ENCODE results near the gene CTPS1.

Gene CTPS1

DNA sequence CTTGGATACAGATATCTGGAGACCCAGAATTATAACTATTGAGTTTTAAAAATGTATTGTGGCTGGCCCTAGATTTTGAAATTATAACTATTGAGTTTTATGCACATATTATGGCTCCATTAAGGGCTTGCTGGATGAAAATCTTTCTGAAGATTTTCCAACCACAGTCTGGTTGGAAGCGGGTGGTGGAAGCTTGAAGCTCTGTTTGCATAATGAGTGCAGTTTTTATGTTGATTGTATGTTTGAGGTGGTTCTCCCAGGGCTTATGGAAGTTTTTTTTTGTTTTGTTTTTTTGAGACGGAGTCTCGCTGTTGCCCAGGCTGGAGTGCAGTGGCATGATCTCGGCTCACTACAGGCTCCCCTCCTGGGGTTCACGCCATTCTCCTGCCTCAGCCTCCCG lies 10.1 kb upstream of the CTPS1 start:
- DNase-seq (ENCODE audit: low spot score) = no peak

DNA sequence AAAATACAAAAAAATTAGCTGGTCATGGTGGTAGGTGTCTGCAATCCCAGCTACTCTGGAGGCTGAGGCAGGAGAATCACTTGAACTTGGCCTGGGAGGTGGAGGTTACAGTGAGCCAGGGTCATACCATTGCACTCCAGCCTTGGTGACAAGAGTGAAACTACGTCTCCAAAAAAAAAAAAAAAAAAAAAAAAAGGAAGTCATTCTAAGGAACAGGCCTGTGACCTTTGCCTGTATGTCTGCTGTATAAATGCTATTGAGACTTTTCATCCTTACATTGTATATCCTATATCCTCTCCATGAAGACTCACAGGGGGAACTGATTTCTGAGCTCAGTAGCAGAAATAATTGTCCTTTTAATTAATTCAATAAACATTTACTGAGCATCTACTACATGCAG lies 7.5 kb upstream of the CTPS1 start:
- no peak for DNase-seq (ENCODE audit: low spot score)

DNA sequence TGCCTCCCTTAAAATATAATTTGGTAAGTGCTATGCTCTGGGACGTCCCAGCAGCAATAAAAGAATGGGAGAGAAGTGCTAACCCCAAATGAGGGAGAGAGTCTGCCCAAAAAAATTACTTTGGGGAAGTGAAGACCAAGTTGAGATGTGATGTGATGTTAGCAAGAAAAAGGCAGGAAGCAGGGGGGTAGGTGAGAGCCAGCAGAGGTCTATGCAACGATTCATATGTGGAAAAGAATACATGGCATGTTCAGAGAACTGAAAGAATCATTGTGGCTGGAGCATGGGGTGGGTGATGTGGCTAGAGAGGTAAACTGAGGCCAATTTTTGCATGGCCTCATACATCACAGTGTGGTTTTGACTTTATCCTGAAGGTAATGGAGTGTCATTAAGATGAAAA lies 5.6 kb upstream of the CTPS1 start:
- DNase-seq (ENCODE audit: low spot score) = no peak

DNA sequence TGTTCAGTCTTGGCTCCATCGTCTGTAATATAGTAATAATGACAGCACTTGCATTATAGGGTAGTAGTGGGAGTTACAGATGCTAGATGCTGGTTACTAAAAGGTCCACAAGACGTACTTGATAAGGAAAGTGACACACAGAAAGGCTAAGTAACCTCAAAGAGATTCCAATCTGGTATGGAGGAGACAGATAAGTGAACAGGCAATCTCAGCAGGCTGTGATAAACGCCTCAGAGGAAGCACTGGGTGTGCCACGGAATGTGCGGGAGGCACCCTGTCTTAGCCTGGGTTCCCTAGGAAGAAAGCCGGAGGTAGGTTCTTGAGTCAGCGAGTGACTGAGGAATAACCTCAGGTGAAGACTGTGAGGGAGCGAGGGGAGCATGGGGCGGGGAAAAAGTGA lies 4.6 kb upstream of the CTPS1 start:
- no peak for DNase-seq (ENCODE audit: low spot score)

DNA sequence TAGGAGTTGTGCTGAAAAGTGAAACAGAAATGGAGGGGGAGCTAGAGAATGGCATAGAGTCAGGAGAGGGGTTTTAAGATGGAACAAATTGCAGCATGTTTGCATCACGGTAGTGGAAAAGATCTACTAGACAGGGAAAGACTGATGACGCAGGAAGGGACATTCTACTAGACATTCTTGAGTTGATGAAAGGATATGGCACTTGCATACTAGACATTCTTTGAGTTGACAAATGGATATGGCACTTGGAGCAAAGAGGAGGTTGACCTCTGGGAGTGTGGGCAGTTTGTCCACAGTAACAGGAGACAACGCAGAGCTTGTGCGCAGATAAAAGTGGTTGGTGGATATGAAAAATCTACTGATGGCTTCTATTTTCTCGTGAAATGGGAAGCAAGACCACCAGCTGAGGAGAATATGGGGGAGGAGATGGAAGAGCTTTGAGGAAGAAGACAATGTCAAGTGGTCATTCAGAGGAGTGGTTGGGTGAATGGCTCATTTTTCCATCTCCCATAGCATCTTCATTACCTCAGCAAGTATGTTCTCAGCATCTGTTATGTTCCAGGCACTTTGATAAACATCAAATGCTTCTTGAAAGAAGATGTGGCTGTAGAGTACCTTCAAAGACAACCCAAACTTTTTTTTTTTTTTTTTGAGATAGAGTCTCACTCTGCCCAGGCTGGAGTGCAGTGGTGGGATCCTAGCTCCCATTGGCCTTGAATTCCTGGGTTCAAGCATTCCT lies 2.4 kb upstream of the CTPS1 start:
- DNase-seq (ENCODE audit: low spot score) = peak; percentile 38

DNA sequence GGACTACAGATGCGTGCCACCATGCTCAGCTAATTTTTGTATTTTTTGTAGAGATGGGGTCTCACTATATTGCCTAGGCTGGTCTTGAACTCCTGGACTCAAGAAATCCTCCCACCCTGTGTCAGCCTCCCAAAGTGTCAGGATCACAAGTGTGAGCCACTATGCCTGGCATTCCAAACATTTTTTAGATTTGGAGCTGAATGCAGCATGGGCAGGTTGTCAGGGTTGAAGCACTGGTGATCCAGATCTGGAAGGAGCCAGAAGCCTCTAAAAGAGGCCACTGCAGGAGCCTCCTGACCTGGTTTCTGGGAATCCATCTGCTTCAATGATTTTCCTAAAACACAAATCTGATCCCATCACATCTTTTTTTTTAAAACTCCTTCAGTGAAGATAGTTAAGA lies 1.8 kb upstream of the CTPS1 start:
- no peak for DNase-seq (ENCODE audit: low spot score)

DNA sequence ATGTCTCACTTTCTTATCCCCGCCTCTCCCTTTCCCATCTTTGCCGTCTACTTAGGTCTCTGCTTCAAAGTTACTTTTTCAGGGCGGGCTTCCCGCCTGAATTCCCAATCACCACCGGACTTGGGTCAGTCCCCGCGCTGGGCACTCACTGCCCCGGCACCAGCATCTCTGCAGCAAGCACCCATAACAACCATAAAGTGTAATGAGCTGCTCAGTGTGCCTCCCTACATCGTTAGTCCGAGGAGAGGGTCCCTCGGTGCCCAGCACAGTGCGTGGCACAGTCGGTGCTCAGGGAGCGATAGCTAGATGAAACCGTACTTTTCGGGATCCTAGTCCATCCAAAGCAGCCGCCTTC lies 633 bp upstream of the CTPS1 start:
- DNase-seq (ENCODE audit: low spot score) = no peak

DNA sequence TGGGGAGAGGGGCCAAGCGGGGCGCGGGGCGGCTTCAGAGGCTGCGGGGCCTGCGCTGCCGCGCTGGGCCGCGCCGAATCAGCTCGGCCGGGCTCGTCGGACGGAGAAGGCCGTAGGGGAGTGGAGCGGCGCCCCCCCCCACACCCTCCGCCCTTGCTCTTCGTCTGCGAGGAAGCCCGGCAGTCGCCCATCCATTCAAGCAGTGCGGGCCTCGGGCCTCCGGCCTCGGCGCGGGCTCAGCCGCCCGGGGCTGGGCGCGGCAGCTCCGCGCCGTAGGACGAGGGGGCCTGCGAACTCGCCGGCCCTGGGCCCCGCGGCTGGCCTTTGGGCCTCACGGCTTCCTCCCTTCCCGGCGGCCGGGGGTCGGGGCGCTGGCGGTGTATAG lies 564 bp downstream of the CTPS1 start:
- DNase-seq (ENCODE audit: low spot score) = no peak

DNA sequence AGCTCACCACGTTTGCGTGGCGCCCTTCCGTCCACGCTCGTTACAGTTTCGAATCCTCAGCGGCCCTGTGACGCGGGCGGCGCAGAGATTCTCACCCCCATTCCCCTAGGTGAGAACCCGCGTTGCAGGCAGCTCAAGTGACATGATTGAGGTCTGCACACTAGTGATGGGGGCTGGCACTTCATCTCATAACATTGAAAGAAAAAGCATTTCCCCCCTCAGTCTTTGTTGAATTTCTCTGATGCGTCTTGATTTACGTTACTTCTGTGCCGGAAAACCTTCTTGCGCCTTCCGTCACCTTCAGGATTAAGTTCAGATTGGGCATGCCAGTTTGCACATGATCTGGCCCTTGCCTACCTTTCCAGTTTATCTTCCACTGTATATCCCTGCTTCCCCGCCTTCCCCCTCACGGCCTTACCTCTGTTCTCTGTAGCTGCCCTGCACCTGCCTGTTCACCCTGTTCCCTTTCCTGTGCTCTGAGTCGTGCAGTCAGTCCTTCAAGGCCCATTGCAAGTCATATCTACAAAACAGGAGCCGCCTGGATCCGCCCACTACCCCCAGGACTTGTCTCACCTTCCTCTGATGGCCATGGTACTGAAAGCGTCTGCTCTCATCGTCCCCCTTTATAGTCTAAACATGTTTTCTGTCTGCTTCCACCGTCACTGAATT lies 1.1 kb downstream of the CTPS1 start:
- DNase-seq (ENCODE audit: low spot score) = no peak

DNA sequence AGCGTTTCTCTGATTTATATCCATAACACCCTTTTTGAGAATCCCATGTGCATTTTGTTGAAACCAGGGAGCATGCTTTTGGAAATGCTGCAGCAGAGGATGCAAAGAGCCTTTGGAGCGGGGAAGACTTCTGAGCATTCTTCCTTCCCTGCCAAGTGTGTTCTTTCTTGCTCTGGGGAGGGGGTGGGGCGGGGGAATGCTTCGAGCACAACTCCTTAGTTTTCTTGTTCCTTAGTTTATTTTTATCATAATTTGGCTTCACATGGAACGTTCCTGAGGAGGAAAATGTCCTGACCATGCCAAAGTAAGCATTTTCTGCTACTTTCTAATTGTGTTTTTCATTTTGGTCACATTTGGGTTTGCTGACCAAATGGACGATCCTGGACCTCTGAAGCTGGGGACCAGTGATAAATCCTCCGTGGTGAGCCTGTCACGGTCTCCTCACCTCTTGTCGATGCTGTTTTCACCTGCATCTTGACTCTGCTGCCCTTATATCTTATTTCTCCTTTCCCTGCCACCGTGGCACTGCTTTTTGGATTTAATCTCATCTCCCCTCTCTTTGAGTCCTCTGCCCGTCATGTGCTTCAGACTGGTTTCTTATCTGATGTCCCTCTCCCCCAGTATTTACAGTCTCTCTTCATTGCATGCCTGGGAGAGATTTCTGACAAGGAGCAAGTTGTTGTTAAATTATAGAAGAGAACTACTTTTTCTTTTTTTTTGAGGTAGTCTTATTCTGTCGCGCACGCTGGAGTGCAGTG lies 2.4 kb downstream of the CTPS1 start:
- DNase-seq (ENCODE audit: low spot score) = no peak

DNA sequence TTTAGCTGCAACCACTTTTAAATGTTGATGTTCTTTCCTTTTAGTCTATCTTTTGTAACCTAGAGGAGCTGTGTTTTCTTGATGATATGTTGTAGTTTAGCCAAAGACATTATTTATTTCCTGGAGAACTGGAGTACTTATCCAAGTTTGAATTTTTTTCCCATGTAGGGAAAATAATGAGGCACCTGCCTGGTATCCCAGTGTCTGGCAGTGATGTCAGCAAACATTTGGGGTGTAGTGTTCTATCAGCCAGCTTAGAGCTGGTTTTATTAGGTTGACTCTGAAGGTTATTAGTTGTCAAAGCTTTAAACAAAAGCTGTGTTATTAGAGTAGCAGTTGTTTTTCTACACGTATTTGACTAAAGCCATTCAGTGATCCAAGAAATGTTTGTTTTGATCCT lies 3.2 kb downstream of the CTPS1 start:
- no peak for DNase-seq (ENCODE audit: low spot score)

DNA sequence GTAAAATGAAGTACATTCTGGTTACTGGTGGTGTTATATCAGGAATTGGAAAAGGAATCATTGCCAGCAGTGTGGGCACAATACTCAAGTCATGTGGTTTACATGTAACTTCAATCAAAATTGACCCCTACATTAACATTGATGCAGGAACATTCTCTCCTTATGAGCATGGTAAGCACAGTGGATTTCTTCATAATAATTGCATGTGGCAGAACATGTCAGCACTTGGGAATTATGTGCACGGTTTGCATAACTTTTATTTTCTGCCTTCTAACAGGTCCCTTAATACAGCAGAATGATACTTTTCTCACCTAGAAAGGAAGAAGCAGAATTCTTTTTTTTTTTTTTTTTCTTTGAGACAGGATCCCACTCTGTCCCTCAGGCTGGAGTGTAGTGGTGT lies 3.8 kb downstream of the CTPS1 start:
- no peak for DNase-seq (ENCODE audit: low spot score)

DNA sequence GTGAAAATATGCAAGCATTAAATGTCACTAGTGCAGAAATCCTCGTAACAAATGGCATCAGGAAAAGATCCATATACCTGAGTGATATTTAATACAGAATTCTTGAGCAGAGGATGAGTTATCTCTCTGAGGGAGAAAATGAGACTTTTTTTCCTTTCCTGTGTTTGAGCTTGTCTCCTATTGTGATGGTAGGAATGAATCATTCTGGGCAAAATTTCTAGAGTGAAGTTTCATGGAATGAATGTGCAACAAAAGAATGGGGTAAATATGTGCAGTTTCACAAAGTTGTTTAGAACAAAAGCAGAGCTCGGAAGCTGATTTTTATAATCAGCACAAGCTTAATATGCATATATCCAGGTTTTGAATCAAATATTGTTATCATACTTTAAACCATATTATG lies 4.6 kb downstream of the CTPS1 start:
- DNase-seq (ENCODE audit: low spot score) = peak; percentile 51

DNA sequence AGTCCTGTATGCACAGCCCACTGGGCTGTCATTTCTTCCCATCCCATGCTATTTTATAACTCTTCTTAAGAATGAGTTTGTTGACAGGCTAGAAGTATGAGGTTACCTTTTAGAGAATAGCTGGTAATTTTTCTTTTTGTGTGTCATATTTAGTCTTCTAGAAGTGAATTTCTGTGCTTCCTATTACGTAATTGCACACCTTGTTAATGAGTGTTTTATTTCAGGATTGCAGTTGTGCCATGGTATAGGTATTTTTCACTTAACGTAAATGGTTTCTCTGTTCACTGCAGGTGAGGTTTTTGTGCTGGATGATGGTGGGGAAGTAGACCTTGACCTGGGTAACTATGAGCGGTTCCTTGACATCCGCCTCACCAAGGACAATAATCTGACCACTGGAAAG lies 5.0 kb downstream of the CTPS1 start:
- DNase-seq (ENCODE audit: low spot score) = no peak

DNA sequence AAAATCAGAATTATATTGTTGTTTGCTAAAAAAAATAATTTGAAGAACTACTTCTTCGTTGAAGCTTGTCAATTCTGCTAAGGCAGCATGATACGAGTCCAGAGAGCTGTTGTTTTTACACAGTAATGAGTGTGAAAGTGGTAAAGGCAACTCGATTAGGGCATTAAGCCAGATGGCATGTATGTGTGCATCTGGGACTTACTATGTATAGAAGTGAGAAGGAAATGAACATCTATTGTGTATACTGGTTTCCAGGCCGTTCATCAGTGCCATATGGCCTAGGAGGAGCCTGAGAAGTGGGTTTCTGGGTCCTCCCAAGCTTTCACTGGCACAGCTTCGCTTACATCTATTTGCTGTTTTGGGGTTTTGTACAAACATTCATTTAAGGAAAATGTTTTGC lies 5.7 kb downstream of the CTPS1 start:
- no peak for DNase-seq (ENCODE audit: low spot score)

DNA sequence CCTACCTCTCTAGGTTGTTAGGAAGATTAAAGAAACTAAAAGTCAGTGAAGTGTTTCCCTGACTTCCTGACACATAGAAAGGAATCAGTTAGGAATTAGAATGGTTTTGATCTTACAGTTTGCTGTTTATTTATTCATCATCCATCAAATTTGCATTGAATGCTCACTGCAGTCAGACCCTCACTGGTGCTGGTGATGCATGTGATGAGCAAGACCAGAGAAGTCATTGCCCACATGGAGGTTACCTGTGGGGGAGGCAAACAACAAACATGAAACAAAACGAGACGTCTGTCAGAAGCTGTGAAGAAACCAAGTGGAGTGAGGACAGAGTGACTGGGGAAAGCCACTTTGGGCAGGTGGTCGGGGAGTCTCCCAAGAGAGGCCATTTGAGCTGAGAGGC lies 6.4 kb downstream of the CTPS1 start:
- DNase-seq (ENCODE audit: low spot score) = no peak

DNA sequence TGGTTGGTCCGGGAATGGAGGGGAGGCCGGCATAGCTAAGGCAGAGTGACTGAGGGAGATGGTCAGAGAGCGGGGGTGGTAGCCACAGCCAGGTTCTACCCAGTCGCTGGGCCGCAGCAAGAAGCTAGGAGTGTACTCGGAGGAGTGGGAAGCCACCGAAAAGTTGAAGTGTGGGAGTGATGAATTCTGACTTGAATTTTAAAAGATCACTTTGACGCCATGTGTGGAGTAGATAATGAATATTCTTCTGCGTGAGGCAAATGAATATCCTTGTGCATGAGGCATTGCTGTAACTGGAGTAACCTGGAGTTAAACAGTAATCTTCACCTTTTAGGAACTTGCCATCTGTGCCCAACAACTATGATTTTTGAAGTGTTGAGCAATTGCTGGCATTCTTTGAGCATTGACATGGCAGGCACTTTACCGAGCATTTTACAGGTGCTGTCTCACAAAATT lies 6.9 kb downstream of the CTPS1 start:
- no peak for DNase-seq (ENCODE audit: low spot score)

DNA sequence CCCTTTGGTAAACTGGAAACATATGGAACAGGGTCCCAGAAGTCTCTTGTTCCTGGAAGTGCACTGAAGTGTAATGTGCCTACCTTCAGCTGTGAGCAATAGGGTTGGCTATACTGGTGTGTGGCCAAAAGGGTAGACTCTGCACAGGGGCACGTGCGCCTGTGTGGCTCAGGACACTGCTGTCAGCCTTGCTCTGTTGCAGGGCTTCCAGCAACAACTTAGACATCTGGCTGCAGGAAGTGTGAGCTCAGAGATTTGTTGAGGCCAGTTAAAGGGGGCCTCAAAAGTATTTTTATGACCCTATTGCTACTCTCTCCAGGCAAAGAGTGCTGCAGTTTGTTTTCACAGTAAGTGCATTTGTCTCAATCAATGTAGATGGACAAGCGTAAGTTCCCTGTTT lies 7.5 kb downstream of the CTPS1 start:
- no peak for DNase-seq (ENCODE audit: low spot score)

DNA sequence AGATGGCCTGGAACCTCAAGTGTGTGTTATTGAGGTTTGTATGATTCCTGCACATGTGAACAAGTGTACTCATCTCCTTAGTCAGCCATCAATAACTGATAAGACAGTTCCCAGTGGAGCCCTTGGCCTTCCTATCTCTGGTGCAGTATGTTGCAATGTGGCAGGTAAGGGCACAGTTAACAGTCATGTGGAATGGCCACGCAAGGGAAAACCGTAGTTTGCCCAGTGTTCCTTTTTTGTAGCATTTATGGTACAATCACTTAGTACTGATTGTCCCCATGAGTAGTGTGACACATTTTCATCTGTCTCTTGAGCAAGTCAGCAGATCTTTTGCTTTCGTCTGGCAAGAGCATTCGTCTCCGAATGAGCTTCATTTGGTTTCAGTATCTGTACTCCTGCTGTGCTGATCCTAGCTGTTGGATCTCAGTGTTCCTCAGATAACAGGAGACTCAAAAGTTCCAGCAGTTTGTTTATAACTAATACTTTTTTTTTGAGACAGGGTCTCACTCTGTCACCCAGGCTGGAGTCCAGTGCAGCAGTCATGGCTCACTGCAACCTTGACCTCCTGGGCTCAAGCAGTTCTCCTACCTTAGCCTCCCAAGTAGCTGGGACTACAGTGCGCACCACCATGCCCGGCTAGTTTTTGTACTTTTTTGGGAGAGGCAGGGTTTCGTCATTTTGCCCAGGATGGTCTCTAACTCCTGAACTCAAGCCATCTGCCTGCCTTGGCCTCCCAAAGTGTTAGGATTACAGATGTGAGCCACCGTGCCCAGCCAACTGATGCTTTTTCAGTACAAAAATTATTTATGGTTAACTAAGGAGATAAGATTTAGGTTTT lies 8.2 kb downstream of the CTPS1 start:
- no peak for DNase-seq (ENCODE audit: low spot score)

DNA sequence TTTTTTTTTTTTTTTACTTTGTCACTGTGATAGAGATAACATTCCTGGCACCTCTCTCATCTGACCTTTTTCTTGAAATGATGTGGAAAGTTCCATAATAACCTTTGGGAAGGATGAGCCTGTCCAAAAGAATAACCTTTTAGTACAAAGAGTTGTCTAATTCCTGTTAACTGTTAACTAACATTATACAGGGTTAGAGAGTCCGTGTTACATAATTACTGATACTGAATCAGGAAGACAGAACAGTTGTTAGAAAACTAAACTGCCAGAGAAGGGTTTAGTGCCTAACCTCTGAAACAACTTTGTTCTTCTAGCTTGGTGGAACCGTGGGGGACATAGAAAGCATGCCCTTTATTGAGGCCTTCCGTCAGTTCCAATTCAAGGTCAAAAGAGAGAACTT lies 8.8 kb downstream of the CTPS1 start:
- no peak for DNase-seq (ENCODE audit: low spot score)

DNA sequence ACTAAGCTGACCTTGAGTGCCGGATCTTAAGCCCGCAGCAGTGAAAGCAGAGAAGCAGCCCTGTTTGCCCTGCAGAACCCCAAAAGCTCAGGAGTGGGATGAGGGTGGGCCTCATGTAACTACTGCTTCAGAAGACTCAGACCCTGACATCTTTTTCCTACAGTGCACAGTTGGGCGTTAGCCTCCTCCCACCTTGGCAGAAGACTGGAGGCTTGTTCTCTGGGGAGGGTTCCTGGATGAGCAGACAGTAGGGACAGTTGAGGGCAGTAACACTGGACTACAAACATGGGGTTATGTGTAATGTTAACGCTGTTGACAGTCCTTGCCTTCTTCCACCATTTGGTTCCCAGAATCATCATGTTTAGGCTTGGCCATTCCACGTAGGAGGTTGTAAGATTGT lies 9.6 kb downstream of the CTPS1 start:
- no peak for DNase-seq (ENCODE audit: low spot score)

DNA sequence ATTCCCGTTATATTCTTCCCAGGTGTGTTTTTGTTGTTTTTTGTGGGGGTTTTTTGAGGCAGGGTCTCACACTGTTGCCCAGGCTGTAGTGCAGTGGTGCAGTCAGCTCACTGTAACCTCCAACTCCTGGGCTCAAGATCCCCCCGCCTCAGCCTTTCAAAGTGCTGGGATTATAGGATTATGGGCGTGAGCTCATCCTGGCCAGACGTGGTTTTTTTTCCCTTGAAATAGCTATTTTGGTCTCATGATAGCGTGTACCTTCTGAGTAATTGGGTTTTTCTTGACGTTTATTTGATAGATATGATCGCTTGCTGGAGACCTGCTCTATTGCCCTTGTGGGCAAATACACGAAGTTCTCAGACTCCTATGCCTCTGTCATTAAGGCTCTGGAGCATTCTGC lies 17.6 kb downstream of the CTPS1 start:
- no peak for DNase-seq (ENCODE audit: low spot score)

DNA sequence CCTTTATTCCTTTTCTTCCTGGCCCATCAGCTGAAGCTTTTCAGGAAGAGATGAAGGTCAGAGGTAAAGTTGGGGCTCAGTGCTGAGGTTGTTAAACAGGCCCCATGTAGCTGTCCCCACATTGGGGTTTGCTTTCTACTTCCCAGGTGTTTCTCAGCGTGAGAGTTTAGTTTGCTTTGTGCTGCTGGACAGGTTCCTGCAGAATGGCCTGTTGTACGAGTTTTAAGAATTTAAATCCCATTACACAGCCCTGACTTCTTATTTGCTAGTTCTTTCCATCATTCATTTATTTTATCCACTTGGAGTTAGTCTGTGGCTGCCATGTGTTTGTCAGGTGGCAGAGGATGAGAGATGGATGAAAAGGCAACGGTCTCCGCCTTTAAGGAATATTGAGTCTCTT lies 19.2 kb downstream of the CTPS1 start:
- DNase-seq (ENCODE audit: low spot score) = no peak
